Right cardiac atrium (tissue), 5 donors: ENCODE results near the gene ADPGK. TPM values are rescaled to one million over a fixed set of nuclear protein-coding genes. Genes with fewer than 3 reads are reported as not detected.
A peak's percentile ranks its signal among the peaks of the same experiment; 100 is the strongest.

Experiments used
- ATAC-seq, 2 donors: fragments of 200-7000 bp; cut with Tn5 transposase; one replicate each; pipeline versions ENCODE4 v1.8.0 to v1.9.1; 2020; ENCODE audit warnings: moderate library complexity in 2 of 2, mild to moderate bottlenecking in 1 of 2
- DNase-seq, 3 donors: peaks; one replicate each; pipeline ENCODE4 v3.0.0-alpha.2; 2020
- H3K27ac ChIP-seq: one replicate; pipeline ENCODE4 v1.5.1; 2013; ENCODE audit warnings: mild to moderate bottlenecking, low read length, control low read depth, moderate library complexity
- H3K27me3 ChIP-seq: one replicate; pipeline ENCODE4 v1.6.1; 2013; ENCODE audit not compliant: control insufficient read depth, insufficient read depth
- H3K4me1 ChIP-seq: one replicate; pipeline ENCODE4 v1.6.1; 2013; ENCODE audit warnings: low read length; ENCODE audit not compliant: control insufficient read depth, insufficient read depth
- H3K4me3 ChIP-seq: one replicate; pipeline ENCODE4 v1.5.1; 2013; ENCODE audit warnings: low read length, control low read depth
- H3K9me3 ChIP-seq: one replicate; pipeline ENCODE4 v1.6.1; 2013; ENCODE audit warnings: low read length; ENCODE audit not compliant: control insufficient read depth
- WGBS: extraction: QIAGEN DNeasy Blood & Tissue Kit; methylation state at CpG from one replicate; pipeline ENCODE4 v1.1.7; 2013; 5-methylcytosine and 5-hydroxymethylcytosine counted together
- intact Hi-C, 4 donors: fragments of 100-400 bp; cut with DNase I; formaldehyde crosslinking; loops; one replicate each; pipeline versions ENCODE4 v1.11.0 to v1.14.0; 2022 to 2023
- polyA plus RNA-seq: library from polyadenylated mRNA; stranded (reverse); fragments of 200-250 nt; gene quantifications from one replicate; pipeline ENCODE4 v1.2.3, GENCODE V29; 2013
- total RNA-seq, 4 donors: library from RNA; stranded (reverse); fragmentation: NEBNext Ultra II Directional; extraction: Animal tissue kit (Norgen Biotek cat#: 25700); gene quantifications; one replicate each; pipeline ENCODE4 v1.2.1, GENCODE V29; 2021
- donor health status: healthy with polysubstance abuse.
- donor health status: DM: no; HTN: yes; CAD: no.
- donor health status: DM: no; HTN: no; CAD: no.
- donor health status: DM: no; HTN: yes; CAD: no; lungs with severe emphysema.
- donor health status: DM: yes; HTN: yes; CAD: no.

The ADPGK gene
- total and polyA plus RNA-seq, 5 donors, result 12.6 to 21.7 (median 18.1) TPM

DNA sequence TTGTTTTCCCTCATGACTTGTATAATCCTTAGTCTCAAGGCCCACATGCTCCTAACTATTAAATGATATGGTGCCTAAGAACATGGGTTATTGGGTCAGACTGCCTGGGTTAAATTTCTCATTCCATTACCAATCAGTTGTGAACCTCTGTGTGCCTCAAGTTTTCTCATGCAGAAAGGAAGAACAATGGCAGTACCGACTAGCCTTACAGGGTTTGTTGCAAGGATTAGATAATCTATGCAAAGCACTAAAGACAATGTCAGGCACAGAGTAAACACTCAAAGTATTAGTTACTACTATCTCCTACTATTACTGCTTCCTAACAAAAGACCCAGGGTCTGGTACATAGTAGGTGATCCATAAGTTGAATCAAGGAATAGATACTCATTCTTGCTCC, 12.2 kb downstream of the ADPGK start:
- ATAC-seq (no peak), DNase-seq (no peak)
- H3K27me3 ChIP-seq, result no peaks in the 10 kb centered on the region
- no peak overlapping the region for H3K4me3 ChIP-seq
- WGBS, result 86% methylated on average over 1 of the region's 1 CpG
- intact Hi-C loops, result no loop called here
- no peaks in the 10 kb centered on the region for H3K4me1 ChIP-seq
- H3K9me3 ChIP-seq, result no peaks in the 10 kb centered on the region
- no peak overlapping the region for H3K27ac ChIP-seq

DNA sequence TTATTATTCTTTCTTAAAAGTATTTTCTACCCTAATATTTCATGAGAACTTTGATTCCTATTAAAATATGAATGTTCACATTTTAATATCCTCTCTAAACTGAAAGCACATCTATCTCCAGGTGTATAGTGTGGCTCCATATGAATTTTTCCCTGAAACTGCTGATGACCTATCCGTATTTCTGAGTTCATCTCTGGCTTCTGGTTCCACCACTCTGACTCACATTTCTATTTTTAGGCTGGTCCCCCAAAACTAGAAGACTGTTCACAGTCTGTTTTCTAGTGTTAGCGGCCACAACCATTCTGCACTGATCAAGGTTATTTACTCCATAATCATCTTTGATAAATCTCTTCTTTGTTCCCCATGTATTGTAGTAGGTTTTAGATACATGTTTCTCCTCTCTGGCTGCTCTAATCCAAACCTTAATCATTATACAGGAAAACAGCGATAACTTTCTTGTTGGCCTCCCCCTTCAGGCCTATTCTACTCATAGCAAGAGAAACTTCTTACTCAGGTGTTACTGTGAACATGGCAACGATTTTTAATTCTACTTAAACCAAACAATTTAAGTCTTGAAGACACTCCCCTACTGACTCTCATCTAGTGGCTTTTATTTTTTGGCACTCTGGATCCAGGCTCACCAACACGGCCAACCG, 12.8 kb downstream of the ADPGK start:
- no peak for DNase-seq
- Histone ChIP-seq H3K27ac (no peak overlapping the region), H3K27me3 (no peaks in the 10 kb centered on the region), H3K4me3 (no peak overlapping the region), H3K4me1 (no peaks in the 10 kb centered on the region), H3K9me3 (no peaks in the 10 kb centered on the region)
- intact Hi-C loops, result no loop called here
- ATAC-seq, result no peak
- 86% methylated on average over 6 of the region's 6 CpGs for WGBS

- Histone ChIP-seq H3K27me3 (no peaks in the 10 kb centered on the region), H3K9me3 (no peaks in the 10 kb centered on the region), H3K4me1 (no peaks in the 10 kb centered on the region), H3K4me3 (no peak overlapping the region), H3K27ac (no peak overlapping the region)
- intact Hi-C loops, result no loop called here
- 97% methylated on average over 2 of the region's 2 CpGs for WGBS
- ATAC-seq (no peak), DNase-seq (no peak)
Observed at GRCh38 chr15:72766780-72767179, 16.8 kb downstream of the ADPGK start.

DNA sequence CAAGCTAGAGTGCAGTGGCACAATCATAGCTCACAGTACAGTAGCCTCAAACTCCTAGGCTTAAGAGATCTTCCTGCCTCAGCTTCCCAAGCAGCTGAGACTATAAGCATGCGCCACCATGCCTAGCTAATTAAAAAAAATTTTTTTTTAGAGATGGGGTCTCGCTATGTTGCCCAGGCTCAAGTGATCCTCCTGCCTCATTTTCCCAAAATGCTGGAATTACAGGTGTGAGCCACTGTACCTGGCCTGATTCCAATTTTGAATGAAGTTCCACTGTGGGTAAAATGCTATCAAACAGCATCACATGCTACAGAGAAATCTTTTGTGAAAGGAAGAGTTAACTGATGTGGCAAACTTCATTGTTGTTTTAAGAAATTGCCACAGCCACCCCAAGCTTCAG, 17.5 kb downstream of the ADPGK start:
- intact Hi-C loops, result no loop called here
- DNase-seq, result no peak
- no peaks in the 10 kb centered on the region for H3K9me3 ChIP-seq
- over 99% methylated on average over 2 of the region's 2 CpGs for WGBS
- no peak for ATAC-seq
- no peaks in the 10 kb centered on the region for H3K4me1 ChIP-seq
- H3K27ac ChIP-seq, result no peak overlapping the region
- H3K4me3 ChIP-seq, result no peak overlapping the region
- H3K27me3 ChIP-seq, result no peaks in the 10 kb centered on the region

GRCh38 chr15:72764656-72765055, 18.9 kb downstream of the ADPGK start:
- no peak overlapping the region for H3K27ac ChIP-seq
- no peak for DNase-seq
- ATAC-seq, result no peak
- intact Hi-C loops, result no loop called here
- 98% methylated on average over 3 of the region's 3 CpGs for WGBS
- H3K27me3 ChIP-seq, result no peaks in the 10 kb centered on the region
- H3K9me3 ChIP-seq, result no peaks in the 10 kb centered on the region
- H3K4me3 ChIP-seq, result no peak overlapping the region
- H3K4me1 ChIP-seq, result no peaks in the 10 kb centered on the region

GRCh38 chr15:72760590-72761260, 22.8 kb downstream of the ADPGK start:
- no peak overlapping the region for H3K27ac ChIP-seq
- 97% methylated on average over 5 of the region's 5 CpGs for WGBS
- intact Hi-C loops, result no loop called here
- H3K9me3 ChIP-seq, result no peaks in the 10 kb centered on the region
- ATAC-seq (no peak), DNase-seq (no peak)
- H3K4me3 ChIP-seq, result no peak overlapping the region
- H3K4me1 ChIP-seq, result no peaks in the 10 kb centered on the region
- no peaks in the 10 kb centered on the region for H3K27me3 ChIP-seq

DNA sequence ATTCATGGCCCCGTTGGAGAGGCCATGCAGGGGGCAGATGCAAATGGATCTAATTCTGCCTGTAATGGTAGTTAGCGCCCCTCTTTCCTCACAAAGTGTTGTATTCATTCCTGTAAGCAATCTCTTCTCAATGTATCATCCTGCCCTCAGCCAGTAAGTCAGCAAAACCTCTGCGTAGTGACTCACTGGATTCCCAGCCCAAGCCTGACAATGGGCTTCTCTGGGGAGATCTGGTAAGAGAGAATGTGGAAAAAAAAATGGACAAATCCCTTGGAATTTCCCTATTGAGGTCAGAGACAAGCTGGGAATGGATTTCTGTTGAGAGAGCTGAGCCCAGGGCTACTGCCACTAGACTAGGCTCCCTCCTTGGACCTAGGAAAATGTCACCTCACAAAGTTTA, 25.4 kb downstream of the ADPGK start:
- Histone ChIP-seq H3K27me3 (no peaks in the 10 kb centered on the region), H3K4me3 (no peak overlapping the region), H3K9me3 (no peaks in the 10 kb centered on the region), H3K4me1 (no peaks in the 10 kb centered on the region), H3K27ac (no peak overlapping the region)
- ATAC-seq, result no peak
- 79% methylated on average over 3 of the region's 3 CpGs for WGBS
- intact Hi-C loops, result no loop called here
- DNase-seq, result no peak

DNA sequence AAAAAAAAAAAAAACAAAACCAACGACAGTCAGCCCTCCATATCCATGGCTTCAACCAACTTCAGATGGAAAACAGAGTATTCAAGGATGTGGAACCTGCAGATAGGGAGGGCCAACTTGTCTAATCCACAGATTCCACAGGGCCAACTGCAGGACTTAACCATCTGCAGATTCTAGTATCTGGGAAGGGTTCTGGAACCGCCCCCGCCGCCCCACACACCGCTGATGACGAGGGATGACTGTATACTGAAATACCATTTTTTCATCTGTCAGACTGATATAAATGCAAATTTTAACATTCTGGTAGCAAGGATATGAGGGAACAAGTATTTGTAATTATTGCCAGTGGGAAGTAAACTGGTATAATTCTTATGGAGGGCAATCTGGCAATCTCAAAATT, 29.5 kb downstream of the ADPGK start:
- ATAC-seq (no peak), DNase-seq (no peak)
- WGBS, result 93% methylated on average over 6 of the region's 6 CpGs
- H3K4me1 ChIP-seq, result no peaks in the 10 kb centered on the region
- no peaks in the 10 kb centered on the region for H3K27me3 ChIP-seq
- no peak overlapping the region for H3K4me3 ChIP-seq
- H3K27ac ChIP-seq, result no peak overlapping the region
- H3K9me3 ChIP-seq, result no peaks in the 10 kb centered on the region
- intact Hi-C loops, result no loop called here

- ATAC-seq, result no peak
- no peaks in the 10 kb centered on the region for H3K9me3 ChIP-seq
- 73% methylated on average over 9 of the region's 9 CpGs for WGBS
- H3K27me3 ChIP-seq, result no peaks in the 10 kb centered on the region
- H3K4me1 ChIP-seq, result no peaks in the 10 kb centered on the region
- peak in 2 of 3 donors; percentile 16 to 56 for DNase-seq
- intact Hi-C loops, result no loop called here
- no peak overlapping the region for H3K27ac ChIP-seq
- no peak overlapping the region for H3K4me3 ChIP-seq
Observed at GRCh38 chr15:72751751-72752455, 31.7 kb downstream of the ADPGK start.

- 96% methylated on average over 2 of the region's 2 CpGs for WGBS
- Histone ChIP-seq H3K4me1 (no peaks in the 10 kb centered on the region), H3K27me3 (no peaks in the 10 kb centered on the region), H3K27ac (no peak overlapping the region), H3K4me3 (no peak overlapping the region), H3K9me3 (no peaks in the 10 kb centered on the region)
- DNase-seq (no peak), ATAC-seq (no peak)
- intact Hi-C loops, result no loop called here
Observed at GRCh38 chr15:72749700-72750099, 33.9 kb downstream of the ADPGK start.

- no peak for ATAC-seq
- Histone ChIP-seq H3K9me3 (no peaks in the 10 kb centered on the region), H3K27ac (no peak overlapping the region), H3K4me1 (no peaks in the 10 kb centered on the region), H3K4me3 (no peak overlapping the region), H3K27me3 (no peaks in the 10 kb centered on the region)
- WGBS, result 37% methylated on average over 1 of the region's 1 CpG
- intact Hi-C loops, result no loop called here
- DNase-seq, result no peak
Observed at GRCh38 chr15:72740219-72740618, 43.3 kb downstream of the ADPGK start.
